SK-N-SH treated with all-trans-retinoic acid at 6 μM for 48 hours (cell line): Measurements from ENCODE around the gene GPN1.
"Not testable (repeated sequence)": the region's sequence is repeated elsewhere in the genome, so short reads cannot be mapped to it uniquely, and the experiment has no call there.

ENCODE experiments used
- ARNTL ChIP-seq: fragments of 450-650 bp; formaldehyde crosslinking; IDR thresholded peaks from 2 replicates; pipeline ENCODE4 v1.5.0; 2020; ENCODE audit warnings: low read depth, mild to moderate bottlenecking, moderate library complexity, borderline replicate concordance
- BACH2 ChIP-seq: fragments of 250-450 bp; sonication (Bioruptor Pico); IDR thresholded peaks from 2 replicates; pipeline ENCODE4 v1.9.0; 2021; ENCODE audit warnings: mild to moderate bottlenecking, borderline replicate concordance
- CREB5 ChIP-seq: fragments of 250-450 bp; sonication (Bioruptor Pico); IDR thresholded peaks from 2 replicates; pipeline ENCODE4 v1.5.1; 2020; ENCODE audit warnings: low read depth, mild to moderate bottlenecking, moderate library complexity
- ESRRG ChIP-seq: fragments of 250-450 bp; sonication (Bioruptor Pico); IDR thresholded peaks from 2 replicates; pipeline ENCODE4 v1.6.1; 2021; ENCODE audit warnings: mild to moderate bottlenecking
- ISL1 ChIP-seq: fragments of 250-450 bp; sonication (Bioruptor Pico); IDR thresholded peaks from 2 replicates; pipeline ENCODE4 v2.1.2; 2022; ENCODE audit warnings: mild to moderate bottlenecking, moderate library complexity
- TCF4 ChIP-seq: fragments of 250-450 bp; sonication (Bioruptor Pico); IDR thresholded peaks from 2 replicates; pipeline ENCODE4 v1.8.0; 2021; ENCODE audit warnings: mild to moderate bottlenecking, moderate library complexity, borderline replicate concordance

- TF ChIP-seq BACH2; TCF4; CREB5 (CRISPR knock-in tag); ESRRG (CRISPR knock-in tag); ARNTL (CRISPR knock-in tag); ISL1 (CRISPR knock-in tag): not testable (repeated sequence)
These were observed 1.4 kb downstream of the GPN1 start for GRCh38 chr2:27630257-27630656.
